Duodenal mucosa (tissue), 2 donors: ENCODE results near the gene JMJD1C.

Experiments
- H3K27ac ChIP-seq: one replicate; pipeline ENCODE4 v1.7.0; 2013; ENCODE audit warnings: low read depth, low read length
- H3K27me3 ChIP-seq, 2 donors: one replicate each; pipeline ENCODE4 v1.7.0; 2013; ENCODE audit warnings: low read length in 2 of 2, control low read depth in 1 of 2; ENCODE audit not compliant: insufficient read depth in 2 of 2, control insufficient read depth in 1 of 2
- H3K36me3 ChIP-seq, 2 donors: one replicate each; pipeline ENCODE4 v1.7.0; 2013; ENCODE audit warnings: low read length in 2 of 2, control low read depth in 1 of 2; ENCODE audit not compliant: insufficient read depth in 2 of 2, control insufficient read depth in 1 of 2
- H3K4me1 ChIP-seq, 2 donors: one replicate each; pipeline ENCODE4 v1.7.0; 2013; ENCODE audit warnings: low read length in 2 of 2, control low read depth in 1 of 2; ENCODE audit not compliant: insufficient read depth in 2 of 2, control insufficient read depth in 1 of 2
- H3K4me3 ChIP-seq, 2 donors: one replicate each; pipeline ENCODE4 v1.7.0; 2013; ENCODE audit warnings: low read length in 2 of 2, low read depth in 1 of 2
- H3K9ac ChIP-seq, 2 donors: one replicate each; pipeline ENCODE4 v1.7.0; 2013; ENCODE audit warnings: low read length in 2 of 2, low read depth in 1 of 2
- H3K9me3 ChIP-seq, 2 donors: one replicate each; pipeline ENCODE4 v1.7.0; 2013; ENCODE audit warnings: low read length in 2 of 2, control low read depth in 1 of 2; ENCODE audit not compliant: control insufficient read depth in 1 of 2

Gene JMJD1C

DNA sequence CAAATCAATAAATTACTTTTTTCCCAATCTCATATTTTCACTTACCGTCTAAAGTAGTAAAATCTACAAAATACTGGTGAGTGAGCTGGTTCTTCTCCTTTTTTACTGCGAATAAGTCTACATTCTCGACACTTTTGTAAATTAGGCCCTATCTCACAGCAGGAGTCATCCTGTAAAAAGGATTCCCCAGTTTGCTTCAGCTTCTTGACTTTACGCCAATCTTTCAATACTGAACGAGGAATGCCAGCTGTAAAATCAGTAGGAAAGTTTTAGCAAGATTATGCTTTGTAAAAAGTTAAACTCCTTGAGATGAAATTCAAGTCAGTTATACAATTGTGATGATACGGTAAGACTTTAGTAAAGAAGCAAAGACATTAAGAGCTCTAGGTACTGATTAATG, 265.3 kb downstream of the JMJD1C start:
- Histone ChIP-seq H3K36me3 (peaks cover 8 to 48% of the 10 kb centered on the region in 2 donors), H3K9me3 (no peaks in the 10 kb centered on the region), H3K9ac (no peak overlapping the region), H3K4me1 (peaks cover 6 to 12% of the 10 kb centered on the region in 2 donors), H3K4me3 (no peak overlapping the region), H3K27ac (no peak overlapping the region), H3K27me3 (no peaks in the 10 kb centered on the region)

GRCh38 chr10:63199716-63200115, 266.1 kb downstream of the JMJD1C start:
- Histone ChIP-seq H3K27me3 (no peaks in the 10 kb centered on the region), H3K4me3 (no peak overlapping the region), H3K4me1 (peaks cover 1 to 6% of the 10 kb centered on the region in 2 donors), H3K36me3 (peaks cover 8 to 43% of the 10 kb centered on the region in 2 donors), H3K9ac (no peak overlapping the region), H3K9me3 (no peaks in the 10 kb centered on the region), H3K27ac (no peak overlapping the region)

DNA sequence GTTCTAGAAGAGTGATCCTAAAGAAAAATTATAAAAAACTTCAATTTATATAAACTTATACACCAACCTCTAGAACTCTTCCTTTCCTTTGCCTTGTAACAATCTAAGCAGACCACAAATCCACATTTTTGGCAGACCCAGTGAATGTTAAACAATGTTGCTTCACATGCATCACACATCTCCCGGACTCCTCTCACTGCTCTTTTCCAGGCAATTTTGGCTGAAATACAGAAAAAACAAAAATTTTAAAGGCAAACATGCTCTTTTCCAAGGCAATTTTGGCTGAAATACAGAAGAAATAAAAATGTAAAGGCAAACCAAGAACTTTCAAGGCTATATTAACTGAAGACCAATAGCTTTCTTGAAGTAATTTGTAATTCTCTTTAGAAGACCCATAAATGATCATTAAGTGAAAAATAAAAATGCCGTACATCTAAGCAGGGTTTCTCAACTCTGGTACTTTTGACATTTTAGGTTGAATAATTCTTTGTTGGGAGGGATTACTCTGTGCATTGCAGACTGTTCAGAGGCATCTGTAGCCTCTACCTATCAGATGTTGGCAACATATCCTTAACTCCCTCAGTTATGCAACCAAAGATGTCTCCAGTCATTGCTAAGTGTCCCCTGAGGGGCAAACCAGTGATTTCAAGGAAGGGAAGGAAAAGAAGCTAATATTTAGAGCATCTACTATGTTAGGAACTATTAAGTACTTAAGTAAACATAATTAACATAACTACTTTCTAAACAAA, 268.3 kb downstream of the JMJD1C start:
- H3K4me1 ChIP-seq, result no peaks in the 10 kb centered on the region
- no peaks in the 10 kb centered on the region for H3K9me3 ChIP-seq
- H3K4me3 ChIP-seq, result no peak overlapping the region
- H3K36me3 ChIP-seq, result peaks cover 15 to 57% of the 10 kb centered on the region in 2 donors
- no peak overlapping the region for H3K27ac ChIP-seq
- no peak overlapping the region for H3K9ac ChIP-seq
- H3K27me3 ChIP-seq, result no peaks in the 10 kb centered on the region

DNA sequence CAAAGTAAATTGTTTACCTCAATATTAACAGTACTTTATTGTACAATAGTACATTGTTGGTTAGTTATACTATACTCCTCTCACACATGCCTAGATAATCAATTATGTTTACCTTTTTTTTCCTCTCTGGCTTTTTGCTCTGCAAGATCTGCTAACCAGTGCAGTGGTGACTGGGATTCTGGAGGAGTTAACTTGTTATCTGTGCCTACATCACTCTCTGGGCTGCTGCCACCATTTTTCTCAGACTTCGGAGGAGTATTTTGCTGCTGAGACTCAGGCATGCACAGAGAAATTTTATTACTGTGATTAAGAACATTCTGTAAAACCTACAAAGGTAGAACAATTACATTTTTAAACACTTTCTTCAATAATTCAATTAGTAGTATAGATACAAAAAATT, 273.0 kb downstream of the JMJD1C start:
- no peaks in the 10 kb centered on the region for H3K27me3 ChIP-seq
- no peaks in the 10 kb centered on the region for H3K9me3 ChIP-seq
- H3K4me3 ChIP-seq, result no peak overlapping the region
- H3K9ac ChIP-seq, result no peak overlapping the region
- H3K27ac ChIP-seq, result no peak overlapping the region
- no peaks in the 10 kb centered on the region for H3K4me1 ChIP-seq
- peaks cover 24 to 62% of the 10 kb centered on the region in 2 donors for H3K36me3 ChIP-seq

GRCh38 chr10:63175534-63175933, 290.2 kb downstream of the JMJD1C start:
- no peak overlapping the region for H3K4me3 ChIP-seq
- no peaks in the 10 kb centered on the region for H3K9me3 ChIP-seq
- no peaks in the 10 kb centered on the region for H3K27me3 ChIP-seq
- H3K27ac ChIP-seq, result no peak overlapping the region
- H3K4me1 ChIP-seq, result no peaks in the 10 kb centered on the region
- no peak overlapping the region for H3K9ac ChIP-seq
- H3K36me3 ChIP-seq, result peaks cover 33 to 60% of the 10 kb centered on the region in 2 donors

GRCh38 chr10:63173468-63174232, 292.1 kb downstream of the JMJD1C start:
- Histone ChIP-seq H3K36me3 (peaks cover 43 to 69% of the 10 kb centered on the region in 2 donors), H3K27ac (no peak overlapping the region)

GRCh38 chr10:63171926-63172325, 293.9 kb downstream of the JMJD1C start:
- peaks cover 34 to 58% of the 10 kb centered on the region in 2 donors for H3K36me3 ChIP-seq
- no peak overlapping the region for H3K27ac ChIP-seq
- no peak overlapping the region for H3K9ac ChIP-seq
- no peaks in the 10 kb centered on the region for H3K9me3 ChIP-seq
- no peaks in the 10 kb centered on the region for H3K27me3 ChIP-seq
- peaks cover 0 to 4% of the 10 kb centered on the region in 2 donors for H3K4me1 ChIP-seq
- no peak overlapping the region for H3K4me3 ChIP-seq

More at GRCh38 chr10:63173468-63174232, 292.1 kb downstream of the JMJD1C start:
- H3K9me3 ChIP-seq, result no peaks in the 10 kb centered on the region
- no peaks in the 10 kb centered on the region for H3K27me3 ChIP-seq
- H3K9ac ChIP-seq, result no peak overlapping the region
- peaks cover 0 to 4% of the 10 kb centered on the region in 2 donors for H3K4me1 ChIP-seq
- no peak overlapping the region for H3K4me3 ChIP-seq

DNA sequence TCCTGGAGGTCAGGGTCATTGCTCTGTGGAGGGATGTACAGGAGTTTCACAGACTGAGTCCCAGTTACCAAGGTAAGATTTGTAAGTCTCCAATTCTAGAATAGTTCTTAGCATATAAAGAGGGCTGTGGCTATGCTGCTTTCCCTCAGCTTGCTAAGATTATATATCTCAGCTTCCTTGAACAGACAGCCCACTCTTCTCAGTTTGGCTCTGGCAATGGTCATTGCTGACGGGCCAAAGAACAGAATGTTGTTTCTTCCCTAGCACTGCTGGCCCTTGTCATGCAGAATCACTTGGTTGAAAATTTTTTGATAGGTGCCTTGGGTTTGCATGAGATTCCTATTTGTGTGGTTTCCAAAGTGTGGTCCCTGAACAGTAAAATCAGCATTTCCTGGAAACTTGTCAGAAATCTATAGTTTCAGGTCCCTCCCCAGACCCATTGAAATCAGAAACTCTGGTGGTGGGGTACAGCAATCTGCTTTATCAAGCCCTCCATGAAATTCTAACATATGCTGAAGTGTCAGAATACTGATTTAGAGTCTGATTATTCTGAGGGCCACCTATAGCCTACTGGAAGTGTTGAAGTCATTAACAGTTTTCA, 294.4 kb downstream of the JMJD1C start:
- H3K9me3 ChIP-seq, result no peaks in the 10 kb centered on the region
- no peaks in the 10 kb centered on the region for H3K27me3 ChIP-seq
- peaks cover 34 to 57% of the 10 kb centered on the region in 2 donors for H3K36me3 ChIP-seq
- no peak overlapping the region for H3K4me3 ChIP-seq
- no peak overlapping the region for H3K9ac ChIP-seq
- peaks cover 0 to 4% of the 10 kb centered on the region in 2 donors for H3K4me1 ChIP-seq
- H3K27ac ChIP-seq, result no peak overlapping the region

GRCh38 chr10:63169624-63170023, 296.2 kb downstream of the JMJD1C start:
- Histone ChIP-seq H3K36me3 (peaks cover 22 to 48% of the 10 kb centered on the region in 2 donors), H3K4me3 (no peak overlapping the region), H3K27ac (no peak overlapping the region), H3K9ac (no peak overlapping the region), H3K4me1 (peaks cover 0 to 4% of the 10 kb centered on the region in 2 donors), H3K27me3 (no peaks in the 10 kb centered on the region), H3K9me3 (no peaks in the 10 kb centered on the region)
